ENCODE data around the gene C1QTNF5. TPM values are rescaled to one million over a fixed set of nuclear protein-coding genes. Genes with fewer than 3 reads are reported as not detected.

The C1QTNF5 gene
- total and polyA plus RNA-seq, 11 donors = 12.9 to 47.1 (median 20.0) TPM

DNA sequence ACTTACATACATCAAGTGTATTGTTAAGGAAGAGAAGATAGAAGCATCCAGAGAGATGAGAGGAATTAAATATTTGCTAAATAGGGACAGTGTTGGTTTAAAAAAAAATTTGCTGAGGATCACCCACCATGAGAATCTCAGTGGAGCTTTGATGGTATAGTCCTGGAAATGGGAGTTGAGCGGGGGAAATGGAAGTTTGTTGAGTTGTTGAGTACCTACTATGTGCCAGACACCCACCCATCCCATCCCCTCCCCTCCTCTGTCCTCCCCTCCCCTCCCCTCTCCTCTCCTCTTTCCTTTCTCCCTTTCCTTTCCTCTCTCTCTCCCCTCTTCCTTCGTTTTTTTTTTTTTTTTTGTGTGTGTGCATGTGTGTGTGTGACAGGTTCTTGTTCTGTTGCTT, 10.5 kb upstream of the C1QTNF5 start:
- no peaks in the 10 kb centered on the region for H3K9me3 ChIP-seq
- H3K27ac ChIP-seq = no peak overlapping the region
- TF ChIP-seq, protein P1, sequence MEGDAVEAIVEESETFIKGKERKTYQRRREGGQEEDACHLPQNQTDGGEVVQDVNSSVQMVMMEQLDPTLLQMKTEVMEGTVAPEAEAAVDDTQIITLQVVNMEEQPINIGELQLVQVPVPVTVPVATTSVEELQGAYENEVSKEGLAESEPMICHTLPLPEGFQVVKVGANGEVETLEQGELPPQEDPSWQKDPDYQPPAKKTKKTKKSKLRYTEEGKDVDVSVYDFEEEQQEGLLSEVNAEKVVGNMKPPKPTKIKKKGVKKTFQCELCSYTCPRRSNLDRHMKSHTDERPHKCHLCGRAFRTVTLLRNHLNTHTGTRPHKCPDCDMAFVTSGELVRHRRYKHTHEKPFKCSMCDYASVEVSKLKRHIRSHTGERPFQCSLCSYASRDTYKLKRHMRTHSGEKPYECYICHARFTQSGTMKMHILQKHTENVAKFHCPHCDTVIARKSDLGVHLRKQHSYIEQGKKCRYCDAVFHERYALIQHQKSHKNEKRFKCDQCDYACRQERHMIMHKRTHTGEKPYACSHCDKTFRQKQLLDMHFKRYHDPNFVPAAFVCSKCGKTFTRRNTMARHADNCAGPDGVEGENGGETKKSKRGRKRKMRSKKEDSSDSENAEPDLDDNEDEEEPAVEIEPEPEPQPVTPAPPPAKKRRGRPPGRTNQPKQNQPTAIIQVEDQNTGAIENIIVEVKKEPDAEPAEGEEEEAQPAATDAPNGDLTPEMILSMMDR (IDR thresholded peaks at IDR 0.05) = no peak
- TF ChIP-seq POLR2A (IDR thresholded peaks at IDR 0.05) = no peak
- peaks cover 3 to 44% (median 20%) of the 10 kb centered on the region in 12 donors for H3K4me1 ChIP-seq
- ATAC-seq (no peak), DNase-seq (no peak)
- H3K36me3 ChIP-seq = peaks cover 0 to 13% (median 0%) of the 10 kb centered on the region in 9 donors
- peaks cover 0 to 11% (median 0%) of the 10 kb centered on the region in 9 donors for H3K27me3 ChIP-seq
- 53 to 100% (median 77%) methylated on average over 1 to 2 of the region's 2 CpGs for WGBS, 4 donors
- intact Hi-C loops (cut with DNase I) = loop anchor here in 3 of 10 donors (10.0 kb wide), 1 partner anchor 124 kb away; no protein-coding TSS in a partner anchor
- no peak overlapping the region for H3K4me3 ChIP-seq

DNA sequence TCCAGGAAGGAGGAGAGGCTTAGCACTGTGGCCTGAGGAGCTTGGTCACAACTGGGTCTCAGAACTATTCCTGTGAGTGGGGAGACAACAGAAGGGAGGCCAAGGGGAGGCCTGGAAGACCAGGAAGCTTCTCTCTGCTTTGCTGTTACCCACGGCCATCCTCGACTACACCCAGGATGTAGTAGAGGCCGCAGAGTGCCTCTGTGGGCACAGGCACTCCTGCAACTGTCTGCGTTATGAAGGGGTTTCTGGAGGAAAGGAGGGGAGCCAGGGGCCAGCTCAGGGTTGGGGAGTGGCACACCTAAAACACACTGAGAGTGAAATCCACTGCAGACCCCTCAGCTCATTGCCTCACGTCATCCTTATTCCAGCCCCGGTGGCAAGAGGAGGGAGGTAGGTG, 9.6 kb upstream of the C1QTNF5 start:
- no peak for TF ChIP-seq POLR2A (IDR thresholded peaks at IDR 0.05)
- TF ChIP-seq, protein P1 (IDR thresholded peaks at IDR 0.05) = no peak

GRCh38 chr11:119347940-119348605, 7.4 kb upstream of the C1QTNF5 start:
- DNase-seq (no peak), ATAC-seq (no peak)
- 72 to 78% (median 75%) methylated on average over 12 to 16 of the region's 16 CpGs for WGBS, 4 donors
- Histone ChIP-seq H3K4me3 (no peak overlapping the region), H3K27ac (peak overlapping the region in 1 of 12 donors; percentile 31), H3K9me3 (no peaks in the 10 kb centered on the region), H3K36me3 (no peaks in the 10 kb centered on the region), H3K4me1 (peaks cover 0 to 24% (median 8%) of the 10 kb centered on the region in 12 donors), H3K27me3 (peaks cover 0 to 6% (median 0%) of the 10 kb centered on the region in 9 donors)
- TF ChIP-seq, protein P1 (IDR thresholded peaks at IDR 0.05) = no peak
- no peak for TF ChIP-seq POLR2A (IDR thresholded peaks at IDR 0.05)
- intact Hi-C loops (cut with DNase I) = no loop called here

More for the DNA sequence above, 9.6 kb upstream of the C1QTNF5 start:
- peaks cover 0 to 7% (median 0%) of the 10 kb centered on the region in 9 donors for H3K36me3 ChIP-seq
- no peaks in the 10 kb centered on the region for H3K9me3 ChIP-seq
- ATAC-seq = no peak
- 83 to 88% (median 86%) methylated on average over 6 of the region's 6 CpGs for WGBS, 4 donors
- no peak overlapping the region for H3K27ac ChIP-seq
- H3K4me1 ChIP-seq = peaks cover 0 to 35% (median 12%) of the 10 kb centered on the region in 12 donors
- no peak for DNase-seq
- H3K4me3 ChIP-seq = no peak overlapping the region
- intact Hi-C loops (cut with DNase I) = loop anchor here in 3 of 10 donors (10.0 kb wide), 1 partner anchor 124 kb away; no protein-coding TSS in a partner anchor
- H3K27me3 ChIP-seq = peaks cover 0 to 6% (median 0%) of the 10 kb centered on the region in 9 donors

- DNase-seq (no peak), ATAC-seq (peak in 1 of 4 donors; percentile 29)
- peak overlapping the region in 2 of 12 donors; percentile 13 to 31 for H3K27ac ChIP-seq
- intact Hi-C loops (cut with DNase I) = no loop called here
- H3K36me3 ChIP-seq = no peaks in the 10 kb centered on the region
- 66 to 80% (median 71%) methylated on average over 2 of the region's 2 CpGs for WGBS, 4 donors
- no peaks in the 10 kb centered on the region for H3K9me3 ChIP-seq
- H3K4me3 ChIP-seq = no peak overlapping the region
- TF ChIP-seq POLR2A (IDR thresholded peaks at IDR 0.05) = no peak
- TF ChIP-seq, protein P1 (IDR thresholded peaks at IDR 0.05) = no peak
- H3K27me3 ChIP-seq = peaks cover 0 to 2% (median 0%) of the 10 kb centered on the region in 9 donors
- H3K4me1 ChIP-seq = peaks cover 0 to 16% (median 1%) of the 10 kb centered on the region in 12 donors
Measured at GRCh38 chr11:119347242-119347641, 6.6 kb upstream of the C1QTNF5 start.

Data from heart left ventricle (tissue), 16 donors.